Liver (tissue), 9 donors: ENCODE data around the gene PLD2. TPM values are rescaled to one million over a fixed set of nuclear protein-coding genes. Genes with fewer than 3 reads are reported as not detected.

ENCODE experiments used
- DNase-seq: peaks from one replicate; pipeline ENCODE4 v3.0.0-alpha.2; 2017; ENCODE audit warnings: low spot score
- H3K27ac ChIP-seq, 2 donors: one replicate each; pipeline ENCODE4 v1.7.0; 2013; ENCODE audit warnings: inconsistent platforms in 2 of 2, low read length in 2 of 2, control low read depth in 1 of 2, low read depth in 1 of 2, mild to moderate bottlenecking in 1 of 2
- H3K27me3 ChIP-seq, 4 donors: one replicate each; pipeline versions ENCODE4 v1.6.1 to v1.7.0; 2013; ENCODE audit warnings: low read length in 3 of 4, inconsistent platforms in 1 of 4, mild to moderate bottlenecking in 1 of 4, moderate library complexity in 1 of 4; ENCODE audit not compliant: control insufficient read depth in 4 of 4, insufficient read depth in 4 of 4
- H3K36me3 ChIP-seq, 4 donors: one replicate each; pipeline versions ENCODE4 v1.6.1 to v1.7.0; 2013; ENCODE audit warnings: low read length in 3 of 4, mild to moderate bottlenecking in 3 of 4, low read depth in 1 of 4, moderate library complexity in 1 of 4; ENCODE audit not compliant: control insufficient read depth in 4 of 4, insufficient read depth in 3 of 4
- H3K4me1 ChIP-seq, 4 donors: one replicate each; pipeline versions ENCODE4 v1.6.1 to v1.7.0; 2013; ENCODE audit warnings: low read length in 3 of 4, mild to moderate bottlenecking in 3 of 4, moderate library complexity in 1 of 4; ENCODE audit not compliant: control insufficient read depth in 4 of 4, insufficient read depth in 4 of 4
- H3K4me3 ChIP-seq, 3 donors: one replicate each; pipeline versions ENCODE4 v1.6.1 to v1.7.0; 2013; ENCODE audit warnings: low read length in 3 of 3, control low read depth in 1 of 3, low read depth in 1 of 3, mild to moderate bottlenecking in 1 of 3
- H3K9ac ChIP-seq, 2 donors: one replicate each; pipeline ENCODE4 v1.7.0; 2013; ENCODE audit warnings: low read length in 2 of 2, mild to moderate bottlenecking in 2 of 2, moderate library complexity in 2 of 2, control low read depth in 1 of 2, low read depth in 1 of 2
- H3K9me3 ChIP-seq, 4 donors: one replicate each; pipeline versions ENCODE4 v1.6.1 to v1.7.0; 2013; ENCODE audit warnings: low read length in 3 of 4; ENCODE audit not compliant: control insufficient read depth in 4 of 4
- EGR1 ChIP-seq, 2 donors: IDR thresholded peaks; 2 replicates each; pipeline ENCODE4 v1.6.1; 2016 to 2018; ENCODE audit warnings: antibody characterized with exemption in 2 of 2, low read depth in 2 of 2
- FOXA2 ChIP-seq: IDR thresholded peaks from 2 replicates; pipeline ENCODE4 v1.6.1; 2016; ENCODE audit warnings: antibody characterized with exemption
- GABPA ChIP-seq, 2 donors: IDR thresholded peaks in 1 of 2; conservative IDR thresholded peaks in 1 of 2; 2 replicates each; pipeline ENCODE4 v1.6.1; 2016; ENCODE audit warnings: antibody characterized with exemption in 2 of 2, mild to moderate bottlenecking in 1 of 2, moderate library complexity in 1 of 2
- JUND ChIP-seq, 2 donors: IDR thresholded peaks; 2 replicates each; pipeline ENCODE4 v1.6.1; 2016; ENCODE audit warnings: antibody characterized with exemption in 2 of 2
- NR2F2 ChIP-seq: IDR thresholded peaks from 2 replicates; pipeline ENCODE4 v1.6.1; 2016; ENCODE audit warnings: antibody characterized with exemption
- RAD21 ChIP-seq, 2 donors: IDR thresholded peaks; 2 replicates each; pipeline ENCODE4 v1.6.1; 2016; ENCODE audit warnings: antibody characterized with exemption in 2 of 2, mild to moderate bottlenecking in 2 of 2
- RXRA ChIP-seq, 2 donors: IDR thresholded peaks; 2 replicates each; pipeline ENCODE4 v1.6.1; 2017 to 2018; ENCODE audit warnings: antibody characterized with exemption in 2 of 2, mild to moderate bottlenecking in 1 of 2
- SP1 ChIP-seq: IDR thresholded peaks from 2 replicates; pipeline ENCODE4 v1.6.1; 2018; ENCODE audit warnings: antibody characterized with exemption, mild to moderate bottlenecking
- TAF1 ChIP-seq: conservative IDR thresholded peaks from 2 replicates; pipeline ENCODE4 v1.6.1; 2016; ENCODE audit warnings: antibody characterized with exemption, mild to moderate bottlenecking
- YY1 ChIP-seq: IDR thresholded peaks from 2 replicates; pipeline ENCODE4 v1.6.1; 2016; ENCODE audit warnings: antibody characterized with exemption, mild to moderate bottlenecking
- WGBS: extraction: QIAGEN DNeasy Blood & Tissue Kit; methylation state at CpG from one replicate; pipeline ENCODE4 v1.1.7; 2013; 5-methylcytosine and 5-hydroxymethylcytosine counted together
- polyA plus RNA-seq, 2 donors: library from polyadenylated mRNA; stranded (reverse) in 1 of 2; unstranded in 1 of 2; fragments of 200-250 nt in 1 of 2; fragments of >200 nt in 1 of 2; fragmentation: Nextera tagmentation in 1 of 2; extraction: Ambion mirVana in 1 of 2; gene quantifications; one replicate each; pipeline versions ENCODE4 v1.2.1 to v1.2.3, GENCODE V29; 2013 to 2015
- total RNA-seq, 2 donors: library from RNA; depleted of rRNA; stranded (reverse); fragments of >200 nt; gene quantifications; one replicate each; pipeline ENCODE4 v1.2.3, GENCODE V29; 2014
- TF ChIP-seq, protein P1 (sequence below): IDR thresholded peaks from 2 replicates; pipeline ENCODE4 v1.6.1; 2016; ENCODE audit warnings: antibody characterized with exemption
- TF ChIP-seq, protein P2 (sequence below): IDR thresholded peaks from 2 replicates; pipeline ENCODE4 v1.6.1; 2016; ENCODE audit warnings: antibody characterized with exemption
- TF ChIP-seq, protein P3 (sequence below): IDR thresholded peaks from 2 replicates; pipeline ENCODE4 v1.6.1; 2016; ENCODE audit warnings: antibody characterized with exemption, mild to moderate bottlenecking
- TF ChIP-seq, protein P4 (sequence below): IDR thresholded peaks from 2 replicates; pipeline ENCODE4 v1.6.1; 2016; ENCODE audit warnings: antibody characterized with exemption
- donor health status: healthy.
- donor health status: healthy.
- donor health status: healthy.
- donor health status: healthy.
- donor health status: healthy.

The PLD2 gene
- total and polyA plus RNA-seq, 4 donors: 3.5 to 15.8 (median 5.8) TPM

DNA sequence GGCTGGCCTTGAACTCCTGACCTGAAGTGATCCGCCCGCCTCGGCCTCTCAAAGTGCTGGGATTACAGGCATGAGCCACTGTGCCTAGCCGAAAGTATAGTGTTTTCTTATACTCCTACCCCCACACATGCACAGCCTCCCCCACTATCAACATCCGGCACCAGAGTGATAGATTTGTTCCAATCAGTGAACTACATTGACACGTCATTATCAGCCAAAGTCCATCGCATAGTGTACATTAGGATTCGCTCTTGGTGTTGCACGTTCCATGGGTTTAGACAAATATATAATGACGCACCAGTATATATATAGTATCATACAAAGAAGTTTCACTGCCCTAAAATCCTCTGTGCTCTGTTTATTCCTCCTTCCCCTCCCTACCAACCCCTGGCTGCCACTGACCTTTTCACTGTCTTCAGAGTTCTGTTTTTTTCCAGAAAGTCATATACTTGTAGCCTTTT is 47.1 kb upstream of the PLD2 start (continued):
- peak; percentile 87 to 91 for TF ChIP-seq RXRA (IDR thresholded peaks at IDR 0.05)
- peak; percentile 37 for TF ChIP-seq NR2F2
- TF ChIP-seq SP1: peak; percentile 97
- TF ChIP-seq GABPA (IDR thresholded peaks at IDR 0.05 in 1 of 2, conservative IDR thresholded peaks at IDR 0.05 in 1 of 2): peak; percentile 37 to 72
- TF ChIP-seq EGR1 (IDR thresholded peaks at IDR 0.05; ENCODE audit: low read depth in 2 of 2): peak in 1 of 2 donors; percentile 20
- TF ChIP-seq, protein P1, sequence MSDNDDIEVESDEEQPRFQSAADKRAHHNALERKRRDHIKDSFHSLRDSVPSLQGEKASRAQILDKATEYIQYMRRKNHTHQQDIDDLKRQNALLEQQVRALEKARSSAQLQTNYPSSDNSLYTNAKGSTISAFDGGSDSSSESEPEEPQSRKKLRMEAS: peak; percentile 77

DNA sequence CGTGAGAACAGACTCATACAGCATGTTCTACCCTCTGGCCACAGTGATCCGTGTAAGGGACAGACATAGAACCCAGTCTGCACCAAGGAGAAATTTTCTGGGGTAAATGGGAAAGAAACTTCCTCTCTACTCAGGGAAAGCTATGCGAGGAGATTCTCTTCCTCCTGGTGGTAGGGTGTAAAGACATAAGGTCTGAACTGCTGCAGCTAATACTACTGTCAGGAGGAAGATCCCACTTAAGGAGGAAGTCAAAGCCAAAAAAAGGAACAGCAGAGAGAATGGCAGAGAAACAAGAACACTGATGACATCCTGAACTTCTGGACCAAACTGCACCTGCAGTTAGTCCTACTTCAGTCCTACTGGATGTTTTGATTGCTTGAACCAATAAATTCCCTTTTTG is 42.4 kb upstream of the PLD2 start:
- Histone ChIP-seq H3K36me3 (no peaks in the 10 kb centered on the region), H3K4me1 (no peaks in the 10 kb centered on the region), H3K4me3 (no peak overlapping the region), H3K27ac (peak overlapping the region; percentile 6 to 31), H3K27me3 (no peaks in the 10 kb centered on the region), H3K9me3 (no peaks in the 10 kb centered on the region), H3K9ac (no peak overlapping the region)
- TF ChIP-seq FOXA2 (no peak), GABPA (IDR thresholded peaks at IDR 0.05 in 1 of 2, conservative IDR thresholded peaks at IDR 0.05 in 1 of 2) (no peak), YY1 (peak; percentile 31), RXRA (IDR thresholded peaks at IDR 0.05) (no peak), EGR1 (IDR thresholded peaks at IDR 0.05; ENCODE audit: low read depth in 2 of 2) (no peak), JUND (IDR thresholded peaks at IDR 0.05) (no peak)
- no peak for DNase-seq
- WGBS: 80% methylated on average over 3 of the region's 3 CpGs

DNA sequence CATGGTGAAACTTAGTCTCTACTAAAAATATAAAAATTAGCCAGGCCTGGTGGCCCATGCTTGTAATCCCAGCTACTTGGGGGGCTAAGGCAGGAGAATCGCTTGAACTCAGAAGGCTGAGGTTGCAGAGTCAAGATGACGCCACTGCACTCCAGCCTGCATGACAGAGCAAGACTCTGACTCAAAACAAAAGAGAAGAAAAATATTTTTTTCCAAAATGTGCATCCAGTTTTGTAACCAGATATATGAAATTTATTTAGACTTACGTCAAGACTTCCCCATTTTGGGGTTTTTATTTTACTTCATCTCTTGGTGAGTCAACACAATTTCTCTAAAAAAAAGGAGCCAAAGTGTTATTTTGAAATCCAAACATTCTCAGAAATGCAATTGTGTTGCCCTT is 40.8 kb upstream of the PLD2 start:
- DNase-seq: no peak
- Histone ChIP-seq H3K4me1 (no peaks in the 10 kb centered on the region), H3K9ac (no peak overlapping the region), H3K27ac (peak overlapping the region; percentile 35 to 59), H3K36me3 (no peaks in the 10 kb centered on the region), H3K9me3 (no peaks in the 10 kb centered on the region), H3K27me3 (no peaks in the 10 kb centered on the region), H3K4me3 (no peak overlapping the region)
- no peak for TF ChIP-seq EGR1 (IDR thresholded peaks at IDR 0.05; ENCODE audit: low read depth in 2 of 2)
- no peak for TF ChIP-seq FOXA2
- TF ChIP-seq GABPA (IDR thresholded peaks at IDR 0.05 in 1 of 2, conservative IDR thresholded peaks at IDR 0.05 in 1 of 2): no peak
- no peak for TF ChIP-seq RXRA (IDR thresholded peaks at IDR 0.05)
- TF ChIP-seq RAD21 (IDR thresholded peaks at IDR 0.05): no peak
- TF ChIP-seq TAF1: no peak
- TF ChIP-seq, protein P1: no peak
- TF ChIP-seq, protein P2, sequence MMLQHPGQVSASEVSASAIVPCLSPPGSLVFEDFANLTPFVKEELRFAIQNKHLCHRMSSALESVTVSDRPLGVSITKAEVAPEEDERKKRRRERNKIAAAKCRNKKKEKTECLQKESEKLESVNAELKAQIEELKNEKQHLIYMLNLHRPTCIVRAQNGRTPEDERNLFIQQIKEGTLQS: no peak
- TF ChIP-seq YY1: no peak
- no peak for TF ChIP-seq JUND (IDR thresholded peaks at IDR 0.05)
- TF ChIP-seq, protein P3, sequence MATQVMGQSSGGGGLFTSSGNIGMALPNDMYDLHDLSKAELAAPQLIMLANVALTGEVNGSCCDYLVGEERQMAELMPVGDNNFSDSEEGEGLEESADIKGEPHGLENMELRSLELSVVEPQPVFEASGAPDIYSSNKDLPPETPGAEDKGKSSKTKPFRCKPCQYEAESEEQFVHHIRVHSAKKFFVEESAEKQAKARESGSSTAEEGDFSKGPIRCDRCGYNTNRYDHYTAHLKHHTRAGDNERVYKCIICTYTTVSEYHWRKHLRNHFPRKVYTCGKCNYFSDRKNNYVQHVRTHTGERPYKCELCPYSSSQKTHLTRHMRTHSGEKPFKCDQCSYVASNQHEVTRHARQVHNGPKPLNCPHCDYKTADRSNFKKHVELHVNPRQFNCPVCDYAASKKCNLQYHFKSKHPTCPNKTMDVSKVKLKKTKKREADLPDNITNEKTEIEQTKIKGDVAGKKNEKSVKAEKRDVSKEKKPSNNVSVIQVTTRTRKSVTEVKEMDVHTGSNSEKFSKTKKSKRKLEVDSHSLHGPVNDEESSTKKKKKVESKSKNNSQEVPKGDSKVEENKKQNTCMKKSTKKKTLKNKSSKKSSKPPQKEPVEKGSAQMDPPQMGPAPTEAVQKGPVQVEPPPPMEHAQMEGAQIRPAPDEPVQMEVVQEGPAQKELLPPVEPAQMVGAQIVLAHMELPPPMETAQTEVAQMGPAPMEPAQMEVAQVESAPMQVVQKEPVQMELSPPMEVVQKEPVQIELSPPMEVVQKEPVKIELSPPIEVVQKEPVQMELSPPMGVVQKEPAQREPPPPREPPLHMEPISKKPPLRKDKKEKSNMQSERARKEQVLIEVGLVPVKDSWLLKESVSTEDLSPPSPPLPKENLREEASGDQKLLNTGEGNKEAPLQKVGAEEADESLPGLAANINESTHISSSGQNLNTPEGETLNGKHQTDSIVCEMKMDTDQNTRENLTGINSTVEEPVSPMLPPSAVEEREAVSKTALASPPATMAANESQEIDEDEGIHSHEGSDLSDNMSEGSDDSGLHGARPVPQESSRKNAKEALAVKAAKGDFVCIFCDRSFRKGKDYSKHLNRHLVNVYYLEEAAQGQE: no peak
- no peak for TF ChIP-seq SP1
- TF ChIP-seq, protein P4, sequence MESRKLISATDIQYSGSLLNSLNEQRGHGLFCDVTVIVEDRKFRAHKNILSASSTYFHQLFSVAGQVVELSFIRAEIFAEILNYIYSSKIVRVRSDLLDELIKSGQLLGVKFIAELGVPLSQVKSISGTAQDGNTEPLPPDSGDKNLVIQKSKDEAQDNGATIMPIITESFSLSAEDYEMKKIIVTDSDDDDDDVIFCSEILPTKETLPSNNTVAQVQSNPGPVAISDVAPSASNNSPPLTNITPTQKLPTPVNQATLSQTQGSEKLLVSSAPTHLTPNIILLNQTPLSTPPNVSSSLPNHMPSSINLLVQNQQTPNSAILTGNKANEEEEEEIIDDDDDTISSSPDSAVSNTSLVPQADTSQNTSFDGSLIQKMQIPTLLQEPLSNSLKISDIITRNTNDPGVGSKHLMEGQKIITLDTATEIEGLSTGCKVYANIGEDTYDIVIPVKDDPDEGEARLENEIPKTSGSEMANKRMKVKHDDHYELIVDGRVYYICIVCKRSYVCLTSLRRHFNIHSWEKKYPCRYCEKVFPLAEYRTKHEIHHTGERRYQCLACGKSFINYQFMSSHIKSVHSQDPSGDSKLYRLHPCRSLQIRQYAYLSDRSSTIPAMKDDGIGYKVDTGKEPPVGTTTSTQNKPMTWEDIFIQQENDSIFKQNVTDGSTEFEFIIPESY: no peak
- WGBS: 88% methylated on average over 3 of the region's 3 CpGs
